ENCODE measurements around the gene ECD.

DNA sequence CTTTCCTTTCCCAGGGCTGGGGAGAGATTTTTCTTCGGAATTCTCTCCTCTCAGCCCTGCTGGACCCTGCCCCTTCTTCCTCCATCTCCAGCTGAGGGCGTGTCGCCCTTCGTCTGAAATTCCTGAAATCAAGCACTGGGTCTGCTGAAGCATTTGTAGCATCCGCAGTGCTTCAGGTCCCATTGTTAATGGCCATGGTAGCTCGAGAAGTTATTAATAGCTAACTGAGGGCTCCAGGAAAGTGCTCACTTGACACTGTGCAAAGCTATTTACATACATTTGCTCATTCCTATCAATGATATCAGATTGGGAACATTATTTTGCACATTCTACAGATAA is 626 bp upstream of the ECD start:
- TF ChIP-seq POLR2A (IDR thresholded peaks at IDR 0.05; ENCODE audit: low read depth, low read length) (no peak), POLR2AphosphoS5 (IDR thresholded peaks at IDR 0.05; ENCODE audit: low read depth, low read length) (no peak), TAF1 (IDR thresholded peaks at IDR 0.05; ENCODE audit: borderline replicate concordance, low read depth, low read length) (no peak)

All from GM12892 (cell line).